GM19025 (cell line): ENCODE data around the gene ERCC1.

Experiments used
- ATAC-seq: cut with Tn5 transposase; IDR thresholded peaks from one replicate; pipeline ENCODE4 v1.9.1; 2021; ENCODE audit warnings: mild to moderate bottlenecking, low read depth, moderate library complexity; ENCODE audit not compliant: unreplicated experiment

ERCC1 gene

GRCh38 chr19:45406226-45407090 is 17.3 kb downstream of the ERCC1 start, which contains the start of gene POLR1G:
TSS of gene POLR1G (plus strand) at chr19:45406644. CDS start at chr19:45406697, 53 bp downstream.
- peak; percentile 75 for ATAC-seq

- ATAC-seq: peak; percentile 60
Observed at GRCh38 chr19:45405435-45406225, 18.1 kb downstream of the ERCC1 start.

DNA sequence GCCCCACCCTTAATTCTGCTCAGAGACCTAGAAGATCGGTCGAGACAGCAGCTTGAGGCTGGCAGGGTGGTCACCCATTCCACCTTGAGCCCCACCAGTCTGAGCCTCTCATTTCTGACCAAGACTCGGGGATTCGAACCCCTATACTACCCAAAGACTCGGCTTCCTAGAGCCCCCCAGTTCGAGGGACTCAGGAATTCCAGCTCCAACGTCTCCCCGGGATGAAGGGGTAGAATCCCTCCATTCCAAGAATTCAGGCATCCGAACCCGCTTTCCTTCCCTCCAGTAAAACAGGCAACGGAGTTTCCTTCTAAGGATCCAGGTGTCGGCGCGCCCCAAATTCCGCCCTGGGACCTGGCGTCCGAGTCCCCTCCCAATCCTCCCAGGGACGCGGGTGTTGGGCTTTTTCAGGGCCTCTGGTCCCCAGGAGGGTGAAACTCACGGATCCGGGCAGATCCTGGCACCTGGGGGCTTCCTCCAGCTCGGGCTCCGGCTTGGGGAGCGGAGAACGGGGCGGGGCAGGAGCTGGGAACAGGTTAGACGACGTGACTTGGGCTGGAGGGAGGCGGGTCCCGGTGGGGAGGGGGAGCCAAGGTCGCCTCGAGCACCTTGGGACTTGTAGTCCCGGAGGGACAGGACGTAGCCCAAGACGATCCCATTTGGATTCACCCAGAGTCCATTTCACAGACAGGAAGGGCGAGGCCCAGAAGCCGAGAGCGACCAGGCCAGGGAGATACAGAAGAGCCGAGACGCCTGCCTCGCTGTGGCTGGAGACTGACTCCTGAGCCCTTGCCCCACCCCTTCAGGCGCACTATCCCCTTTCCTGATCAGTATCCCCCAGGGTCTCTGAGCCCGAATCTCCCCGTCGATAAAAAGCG is 18.9 kb downstream of the ERCC1 start, which contains the start of gene PPP1R13L:
Gene PPP1R13L (minus strand): TSS at position 513 of the 878 bp plus-strand sequence. CDS start 6,751 bp downstream, outside the sequence.
- no peak for ATAC-seq

GRCh38 chr19:45403781-45404556 is 19.7 kb downstream of the ERCC1 start:
- ATAC-seq: no peak

- no peak for ATAC-seq
Observed at GRCh38 chr19:45403272-45403671, 20.4 kb downstream of the ERCC1 start.

GRCh38 chr19:45402298-45403061 is 21.2 kb downstream of the ERCC1 start:
- ATAC-seq: no peak

GRCh38 chr19:45401815-45402214 is 21.9 kb downstream of the ERCC1 start:
- ATAC-seq: no peak

GRCh38 chr19:45400192-45400591 is 23.5 kb downstream of the ERCC1 start:
- no peak for ATAC-seq

DNA sequence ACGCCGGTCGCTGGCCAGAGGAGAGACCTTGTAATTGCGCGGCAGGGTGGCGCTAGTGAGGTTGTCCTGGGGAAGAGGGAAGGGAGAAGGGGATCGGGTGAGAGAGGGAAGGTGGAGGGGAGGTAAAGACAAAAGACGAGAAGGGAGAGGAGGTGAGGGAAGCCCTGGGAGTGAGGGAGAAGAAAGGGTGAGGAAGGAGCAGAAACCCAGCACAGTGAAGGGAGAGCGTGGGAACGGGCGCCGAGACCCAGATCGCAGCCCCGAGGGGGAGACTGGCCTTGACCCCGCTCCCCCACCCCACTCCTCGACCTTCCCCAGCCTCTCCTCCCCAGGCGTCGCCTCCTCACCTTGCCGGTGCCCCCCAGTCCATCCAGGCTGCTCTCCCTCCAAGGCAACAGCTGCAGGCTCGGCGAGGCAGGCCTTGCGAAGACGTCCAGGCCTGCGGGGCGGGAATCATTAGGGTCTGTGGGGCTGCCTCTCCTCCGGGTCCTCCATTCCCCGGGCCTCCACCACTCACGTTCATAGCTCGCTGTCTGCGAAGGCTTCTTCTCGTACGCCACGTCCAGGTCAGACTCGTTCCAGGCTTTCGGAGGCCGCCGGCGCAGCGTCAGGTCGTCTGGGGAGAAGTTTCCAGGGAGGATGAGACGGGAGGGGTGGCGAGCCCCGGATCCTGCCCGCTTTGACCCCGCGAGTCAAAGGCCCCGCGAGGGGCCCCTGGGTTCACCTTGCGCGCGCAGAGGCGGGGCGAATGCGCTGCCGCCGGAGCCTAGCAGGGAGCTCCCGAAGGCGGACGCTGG is 27.7 kb downstream of the ERCC1 start:
- no peak for ATAC-seq

DNA sequence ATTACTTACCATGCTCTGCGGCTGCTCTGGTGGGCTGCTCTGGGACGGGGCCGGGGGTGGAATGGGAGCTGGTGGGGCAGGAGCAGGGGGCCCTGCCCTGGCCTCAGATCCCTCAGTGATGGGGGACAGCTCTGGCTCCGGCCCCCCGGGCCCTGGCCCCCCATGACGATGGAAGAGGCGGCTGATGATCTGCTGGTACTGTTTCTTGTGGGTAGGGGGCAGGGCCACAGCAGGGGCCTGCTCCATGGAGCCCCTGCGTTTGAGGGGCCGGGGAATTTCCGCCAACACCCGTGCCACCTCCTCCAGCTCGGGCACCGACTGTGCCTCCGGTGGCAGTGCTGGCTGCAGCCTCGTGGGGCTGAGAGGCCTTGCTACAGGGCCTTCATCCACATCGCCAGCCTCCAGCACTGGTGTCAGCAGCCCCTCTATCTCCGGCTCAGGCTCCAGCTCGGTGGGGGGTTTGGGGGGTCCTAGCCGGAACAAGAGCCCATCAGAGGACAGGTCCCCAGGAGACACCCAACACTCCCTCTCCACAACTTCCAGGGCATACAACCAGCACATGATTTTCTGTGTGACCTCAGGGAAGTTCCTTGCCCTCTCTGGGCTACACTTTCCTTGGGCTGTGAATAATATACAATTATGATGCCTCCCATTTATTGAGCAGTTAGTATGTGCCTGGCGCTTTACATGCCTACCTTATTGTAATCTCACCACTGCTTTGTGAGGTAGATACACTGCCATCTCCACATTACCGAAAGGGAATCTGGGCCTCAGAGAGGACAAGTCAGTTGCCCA is 31.6 kb downstream of the ERCC1 start:
- ATAC-seq: no peak

GRCh38 chr19:45391346-45391745 is 32.4 kb downstream of the ERCC1 start:
- ATAC-seq: no peak

DNA sequence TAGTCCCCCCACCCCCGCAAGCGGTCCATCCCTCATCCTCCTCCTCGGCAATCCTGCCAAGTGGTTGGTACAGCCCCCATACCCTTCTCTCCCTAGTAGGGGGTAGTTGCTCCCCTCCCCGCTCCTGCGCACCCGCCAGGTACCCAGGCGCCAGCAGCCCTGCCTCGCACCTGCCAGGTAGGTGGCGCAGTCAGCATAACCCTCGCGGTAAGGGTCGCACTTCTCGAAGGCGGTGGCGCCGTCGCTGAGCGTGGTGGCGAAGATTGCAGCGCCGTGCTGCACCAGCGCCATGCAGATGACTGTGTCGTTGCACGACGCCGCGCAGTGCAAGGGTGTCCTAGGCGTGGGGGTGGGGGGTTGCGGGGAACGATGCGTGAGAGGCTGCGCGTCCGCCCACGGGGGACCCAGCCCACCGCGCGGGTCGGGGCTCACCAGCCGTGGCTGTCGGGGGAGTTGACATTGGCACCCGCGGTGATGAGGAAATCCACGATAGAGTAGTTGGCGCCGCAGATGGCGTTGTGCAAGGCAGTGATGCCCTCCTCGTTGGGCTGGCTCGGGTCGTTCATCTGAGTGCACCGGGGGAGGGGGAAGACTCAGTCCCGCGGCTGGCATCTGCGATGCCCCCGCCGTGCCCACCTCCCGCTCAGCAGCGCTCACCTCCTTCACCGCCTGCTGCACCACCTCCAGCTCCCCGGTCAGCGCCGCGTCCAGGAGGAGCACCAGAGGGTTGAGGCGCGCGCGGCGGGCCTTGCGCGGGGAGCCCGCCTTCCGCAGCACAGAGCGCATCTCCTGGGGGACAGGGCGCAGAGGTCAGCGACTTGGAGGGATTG is 38.1 kb downstream of the ERCC1 start:
- no peak for ATAC-seq

- no peak for ATAC-seq
Observed at GRCh38 chr19:45382426-45382825, 41.3 kb downstream of the ERCC1 start.

DNA sequence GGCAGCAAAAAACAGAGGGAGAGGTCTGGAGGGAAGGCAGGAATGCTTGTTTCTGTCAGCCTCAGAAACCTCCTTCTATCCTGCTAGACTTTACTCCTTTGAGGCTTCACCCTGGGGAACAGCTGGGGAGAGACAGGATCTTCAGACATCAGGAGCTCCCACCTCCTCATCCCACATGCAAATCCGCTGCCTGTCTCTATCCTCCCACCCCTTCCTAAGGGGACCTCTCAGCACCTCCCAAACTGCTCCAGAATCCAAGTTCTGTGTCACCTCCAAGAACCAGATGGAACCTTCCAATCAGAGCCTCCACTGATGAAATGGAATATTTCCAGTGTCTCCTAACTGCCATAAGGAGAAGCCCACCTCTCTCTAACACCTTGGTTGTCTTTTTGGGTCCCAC is 43.6 kb downstream of the ERCC1 start:
- no peak for ATAC-seq

GRCh38 chr19:45376045-45376724 is 47.5 kb downstream of the ERCC1 start:
- no peak for ATAC-seq
